HG03521 (cell line): ENCODE measurements around the gene YPEL1.
"Not testable (repeated sequence)": the region's sequence is repeated elsewhere in the genome, so short reads cannot be mapped to it uniquely, and the experiment has no call there.

ENCODE experiments used
- ATAC-seq: cut with Tn5 transposase; IDR thresholded peaks from one replicate; pipeline ENCODE4 v1.9.1; 2021; ENCODE audit warnings: mild to moderate bottlenecking, moderate library complexity; ENCODE audit not compliant: unreplicated experiment

YPEL1 gene

DNA sequence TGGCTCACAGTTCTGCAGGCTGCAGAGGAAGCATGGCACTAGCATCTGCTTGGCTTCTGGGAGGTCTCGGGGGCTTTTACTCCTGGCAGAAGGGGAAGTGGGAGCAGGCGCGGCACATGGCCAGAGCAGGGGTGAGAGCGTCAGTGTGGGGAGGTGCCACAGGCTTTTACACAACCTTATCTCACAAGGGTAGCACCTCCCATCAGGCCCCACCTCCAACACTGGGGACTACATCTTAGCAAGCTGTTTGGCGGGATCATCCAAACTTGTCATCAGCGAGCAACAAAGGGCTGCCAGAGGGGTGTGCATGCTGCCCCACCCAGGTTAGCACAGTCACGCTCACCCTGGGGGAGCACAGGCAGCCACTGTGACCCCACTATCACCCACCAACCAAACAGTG lies 18.9 kb upstream of the YPEL1 start:
- ATAC-seq: no peak

DNA sequence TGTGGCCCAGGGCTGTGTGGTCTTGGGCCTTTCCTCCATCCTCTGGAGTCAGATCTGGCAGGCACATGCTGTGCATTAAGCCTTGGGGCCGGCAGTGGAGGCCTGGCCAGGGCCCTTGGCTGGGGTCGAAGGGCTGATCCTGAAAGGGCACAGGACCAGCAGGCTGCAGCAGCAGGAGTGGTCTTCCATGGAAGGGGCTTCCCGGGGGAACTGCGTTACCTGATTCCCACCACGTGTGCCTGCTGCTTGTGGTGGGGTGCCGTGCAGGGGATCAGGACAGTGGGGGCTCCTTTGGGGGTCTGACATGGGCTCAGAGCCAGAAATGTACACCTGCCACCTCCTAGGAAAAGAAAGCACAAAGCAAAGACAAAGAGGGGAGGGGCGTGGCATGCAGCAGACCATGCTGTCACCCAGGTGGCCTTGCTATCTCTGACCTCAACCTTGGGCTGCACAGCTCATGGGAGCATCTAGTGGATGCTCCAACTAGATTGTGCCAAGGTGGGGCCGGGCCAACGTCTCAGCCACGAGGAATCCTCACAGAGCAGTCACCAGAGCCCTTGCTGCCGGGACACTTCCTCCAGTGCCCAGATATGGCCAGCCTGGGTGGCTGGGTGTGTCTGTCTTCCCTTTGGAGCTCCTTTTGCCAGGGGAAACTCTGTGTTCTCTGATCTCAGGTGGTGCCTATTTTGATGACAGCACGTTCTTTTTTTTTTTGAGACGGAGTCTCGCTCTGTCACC lies 17.9 kb upstream of the YPEL1 start:
- ATAC-seq: no peak

DNA sequence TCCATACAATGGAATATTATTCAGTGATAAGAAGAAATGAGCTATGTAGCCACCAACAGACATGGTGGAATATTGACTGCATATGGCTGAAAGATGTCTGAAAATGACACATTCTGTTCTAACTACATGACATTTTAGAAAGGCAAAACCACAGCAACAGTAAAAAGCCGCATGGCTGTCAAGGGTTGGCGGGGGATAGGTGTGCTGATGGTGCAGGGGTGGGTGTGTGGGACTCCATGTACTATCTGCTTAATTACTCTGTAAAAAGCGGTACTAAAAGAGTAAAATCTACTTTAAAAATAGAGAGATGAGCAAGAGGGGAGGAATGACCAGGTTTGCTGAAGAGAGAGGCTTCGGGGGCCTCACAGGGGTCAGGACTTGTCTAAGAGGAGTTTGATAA lies 16.7 kb upstream of the YPEL1 start:
- ATAC-seq: no peak

DNA sequence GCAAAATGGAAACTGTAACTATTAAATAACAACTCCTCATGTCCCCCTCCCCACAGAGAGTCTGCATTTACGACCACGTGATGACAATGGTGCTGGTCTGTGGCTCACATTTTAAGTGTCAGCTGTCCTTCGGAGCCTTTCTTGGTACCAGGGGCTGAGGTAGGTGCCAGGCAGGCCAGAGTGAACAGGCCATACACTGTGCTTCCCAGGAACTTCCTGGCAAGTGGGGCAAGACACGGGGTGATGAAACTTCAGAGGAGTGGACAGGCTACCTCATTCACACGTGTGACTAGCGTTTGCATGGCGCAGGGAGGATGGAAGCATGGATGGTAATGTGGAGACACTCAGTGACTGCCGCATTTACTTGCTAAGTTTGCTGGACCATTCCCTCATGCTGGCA lies 10.4 kb upstream of the YPEL1 start:
- no peak for ATAC-seq

DNA sequence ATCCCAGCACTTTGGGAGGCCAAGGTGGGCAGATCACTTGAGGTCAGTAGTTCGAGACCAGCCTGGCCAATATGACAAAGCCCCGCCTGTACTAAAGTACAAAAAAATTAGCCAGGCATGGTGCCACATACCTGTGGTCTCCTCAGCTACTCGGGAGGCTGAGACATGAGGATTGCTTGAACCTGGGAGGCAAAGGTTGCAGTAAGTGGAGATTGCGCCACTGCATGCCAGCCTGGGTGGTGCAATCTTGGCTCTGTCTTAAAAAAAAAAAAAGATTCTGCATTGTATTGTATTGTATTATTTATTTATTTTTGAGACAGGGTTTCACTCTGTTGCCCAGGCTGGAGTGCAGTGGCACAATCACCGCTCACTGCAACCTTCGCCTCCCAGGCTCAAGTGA lies 9.3 kb upstream of the YPEL1 start:
- ATAC-seq: not testable (repeated sequence)

DNA sequence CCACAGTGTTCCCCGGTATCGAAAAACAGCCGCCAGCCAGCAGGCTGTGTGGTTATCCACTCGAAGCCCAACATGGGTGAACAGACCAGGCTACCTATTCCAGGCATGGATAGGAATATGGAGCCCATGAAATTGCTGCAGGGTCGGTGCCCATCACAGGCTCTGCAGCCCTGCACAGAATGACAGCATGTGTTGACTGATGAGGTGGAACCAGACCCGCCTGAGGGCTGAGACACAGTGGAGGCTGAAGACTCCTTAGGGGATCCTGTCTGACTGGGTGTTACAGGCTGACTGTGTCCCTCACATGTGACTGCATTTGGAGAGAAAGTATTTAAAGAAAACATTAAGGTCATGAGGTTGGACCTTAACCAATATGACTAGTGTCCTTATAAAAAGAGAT lies 6.2 kb upstream of the YPEL1 start:
- ATAC-seq: no peak

DNA sequence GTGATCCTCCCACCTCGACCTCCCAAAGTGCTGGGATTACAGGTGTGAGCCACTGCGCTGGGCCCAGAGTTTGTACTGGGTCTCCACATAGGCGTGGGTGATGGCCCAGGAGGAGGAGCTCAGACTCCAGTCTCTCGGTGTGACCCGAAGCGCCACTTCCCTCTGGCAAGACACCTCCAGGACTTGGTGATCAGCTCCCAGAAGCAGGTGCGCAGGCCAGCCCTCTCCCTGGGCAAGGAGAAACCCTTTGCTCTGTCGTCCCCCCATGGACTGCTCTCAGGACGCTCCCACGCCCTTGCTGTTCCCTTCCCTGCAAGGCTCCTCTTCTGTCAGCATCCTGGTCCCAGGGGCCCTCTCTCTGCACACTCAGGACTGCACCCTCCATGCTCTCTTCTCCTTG lies 5.5 kb upstream of the YPEL1 start:
- no peak for ATAC-seq

DNA sequence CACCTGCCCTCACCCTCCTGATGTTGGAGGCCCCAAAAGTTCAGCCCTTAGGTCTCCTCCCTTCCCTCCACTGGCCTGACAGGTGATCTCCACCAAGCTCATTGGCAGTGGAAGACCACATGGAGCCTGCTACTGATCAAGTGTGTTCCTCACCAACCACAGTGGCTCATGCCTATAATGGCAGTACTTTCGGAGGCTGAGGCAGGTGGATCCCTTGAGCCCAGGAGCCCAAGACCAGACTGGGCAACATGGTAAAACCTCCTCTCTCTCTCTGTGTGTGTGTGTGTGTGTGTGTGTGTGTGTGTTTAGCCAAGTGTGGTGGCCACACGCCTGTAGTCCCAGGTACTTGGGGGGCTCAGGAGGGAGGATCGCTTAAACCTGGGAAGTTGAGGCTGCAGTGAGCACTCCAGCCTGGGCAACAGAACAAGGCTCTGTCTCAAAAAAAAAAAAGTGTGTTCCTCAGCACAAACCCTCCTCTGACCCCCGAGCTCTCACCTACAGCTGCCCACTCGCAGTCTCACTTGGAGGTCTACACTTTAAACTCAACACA lies 4.3 kb upstream of the YPEL1 start:
- ATAC-seq: no peak

DNA sequence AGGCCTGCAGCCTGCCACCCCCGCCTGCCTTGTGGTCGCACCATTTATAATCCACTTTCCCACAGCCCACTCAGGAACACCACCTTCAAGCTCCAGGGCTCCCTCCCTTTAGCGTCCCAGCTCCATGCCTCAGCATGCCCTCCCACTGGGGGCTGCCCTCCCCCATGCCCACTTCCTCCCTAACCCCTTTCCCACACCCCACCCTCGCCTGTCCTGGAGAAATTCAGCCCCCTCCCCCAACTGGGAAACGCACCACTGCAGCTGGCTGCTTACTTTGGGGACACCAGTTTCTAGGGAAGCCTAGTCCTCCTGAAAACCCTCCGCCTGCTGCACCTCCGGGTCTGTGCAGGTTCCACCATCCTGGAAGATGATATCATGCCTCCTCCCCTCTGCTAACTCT lies 3.4 kb upstream of the YPEL1 start:
- no peak for ATAC-seq

DNA sequence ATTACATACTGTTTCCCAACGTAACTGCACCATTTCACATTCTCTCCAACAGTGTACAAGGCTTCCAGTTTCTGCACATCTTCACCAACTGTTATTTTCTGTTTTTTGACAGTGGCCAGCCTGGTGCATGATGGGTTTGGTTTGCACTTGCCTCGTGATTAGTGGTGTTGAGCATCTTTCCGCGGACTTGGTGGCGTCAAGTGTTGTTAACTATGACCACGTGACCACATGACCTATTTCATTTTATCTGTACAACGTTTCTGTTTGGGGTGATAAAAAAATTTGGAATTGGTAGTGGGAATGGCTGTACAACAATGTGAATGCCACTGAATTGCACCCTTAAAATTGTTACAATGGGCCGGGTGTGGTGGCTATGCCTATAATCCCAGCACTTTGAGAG lies 2.5 kb upstream of the YPEL1 start:
- ATAC-seq: no peak

DNA sequence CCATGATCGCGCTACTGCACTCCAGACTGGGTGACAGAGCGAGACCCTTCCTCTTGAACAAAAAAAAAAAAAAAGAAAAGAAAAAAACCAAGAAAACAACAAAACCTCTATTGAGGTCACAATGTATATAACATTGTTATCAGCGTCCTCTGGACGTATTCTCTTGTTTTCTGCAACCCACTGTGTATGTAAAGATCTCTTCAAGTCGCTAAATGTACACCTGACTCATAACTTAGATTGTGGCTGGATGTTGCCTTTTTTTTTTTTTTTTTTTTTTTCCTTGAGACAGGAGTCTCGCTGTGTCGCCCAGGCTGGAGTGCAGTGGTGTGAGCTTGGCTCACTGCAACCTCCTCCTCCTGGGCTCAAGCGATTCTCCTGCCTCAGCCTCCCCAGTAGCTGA lies 1.4 kb upstream of the YPEL1 start:
- no peak for ATAC-seq

DNA sequence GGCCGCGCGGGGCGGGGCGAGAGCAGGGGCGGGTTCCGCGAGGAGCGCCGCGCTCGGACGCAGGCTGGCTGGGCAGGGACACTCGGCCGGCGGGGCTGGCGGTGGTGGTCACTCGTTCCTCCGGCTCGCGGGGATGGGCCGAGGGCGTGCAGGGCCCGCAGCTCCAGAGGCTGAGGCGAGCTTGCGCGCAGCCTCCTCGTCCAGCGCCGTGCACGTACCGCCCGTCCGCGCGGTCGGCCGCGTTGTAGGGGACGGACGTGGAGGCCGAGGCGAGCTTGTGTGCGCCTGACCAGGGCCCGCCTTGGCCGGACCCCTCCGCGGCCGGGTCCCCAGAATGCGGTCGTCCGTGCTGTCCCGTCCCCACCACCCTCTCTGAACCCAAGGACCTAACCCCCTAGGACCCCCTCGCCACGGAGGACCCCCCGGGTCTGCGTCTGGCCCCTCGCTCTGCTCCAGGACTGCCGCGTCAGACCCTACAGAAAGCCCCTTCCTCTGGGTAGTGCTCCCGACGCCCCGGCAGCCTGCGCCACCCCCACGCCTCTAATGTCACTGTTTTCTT lies 569 bp upstream of the YPEL1 start:
- ATAC-seq: peak; percentile 6

DNA sequence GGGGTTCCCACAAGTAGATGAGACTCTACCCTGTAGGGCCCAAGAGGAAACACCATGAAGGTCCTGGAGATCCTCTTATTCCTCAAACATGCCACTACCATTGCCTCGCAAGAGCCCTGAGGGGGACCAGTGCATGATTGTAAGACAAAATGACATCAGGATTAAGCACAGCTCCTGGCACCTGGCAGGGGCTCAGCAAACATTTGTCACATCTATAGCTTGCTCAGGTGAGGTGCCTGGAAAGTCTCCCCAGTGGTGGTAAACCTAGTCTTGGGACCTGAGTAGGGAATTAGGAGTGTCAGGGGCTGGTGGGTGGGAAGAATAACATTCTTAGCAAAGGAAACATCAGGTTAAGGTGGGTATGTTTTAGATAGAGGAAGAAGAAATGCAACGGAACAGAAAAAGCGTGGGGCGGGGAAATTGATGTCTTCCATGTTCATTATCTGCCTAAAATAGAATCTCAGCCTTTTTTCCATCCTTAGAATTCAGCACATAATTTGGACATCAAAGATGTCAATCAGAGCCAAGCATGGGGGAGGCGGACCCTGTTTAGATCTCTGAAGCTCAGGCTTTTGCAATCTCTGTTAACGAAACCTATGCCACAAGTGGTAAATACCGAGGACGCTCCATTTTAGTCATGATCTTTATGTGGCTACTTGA lies 924 bp downstream of the YPEL1 start:
- no peak for ATAC-seq

DNA sequence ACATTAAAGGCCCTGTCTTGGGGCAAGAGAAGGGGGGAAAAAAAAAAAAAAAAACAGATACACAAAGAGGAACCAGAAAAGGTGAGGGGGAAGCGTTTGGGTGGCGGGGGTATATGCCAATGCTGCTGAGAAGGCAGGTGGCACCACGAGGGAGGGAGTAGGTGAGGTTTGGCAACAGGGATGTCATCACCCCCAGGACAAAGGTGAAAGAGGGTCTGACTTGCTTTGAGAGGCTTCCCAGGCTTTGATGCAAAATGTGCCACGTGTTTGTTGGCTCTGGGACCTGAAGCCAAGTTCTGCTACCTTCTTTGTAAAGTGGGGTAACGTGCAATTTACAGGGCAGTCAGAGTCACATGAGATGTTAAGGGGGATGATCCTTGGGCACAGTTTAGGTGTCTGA lies 4.1 kb downstream of the YPEL1 start:
- no peak for ATAC-seq

DNA sequence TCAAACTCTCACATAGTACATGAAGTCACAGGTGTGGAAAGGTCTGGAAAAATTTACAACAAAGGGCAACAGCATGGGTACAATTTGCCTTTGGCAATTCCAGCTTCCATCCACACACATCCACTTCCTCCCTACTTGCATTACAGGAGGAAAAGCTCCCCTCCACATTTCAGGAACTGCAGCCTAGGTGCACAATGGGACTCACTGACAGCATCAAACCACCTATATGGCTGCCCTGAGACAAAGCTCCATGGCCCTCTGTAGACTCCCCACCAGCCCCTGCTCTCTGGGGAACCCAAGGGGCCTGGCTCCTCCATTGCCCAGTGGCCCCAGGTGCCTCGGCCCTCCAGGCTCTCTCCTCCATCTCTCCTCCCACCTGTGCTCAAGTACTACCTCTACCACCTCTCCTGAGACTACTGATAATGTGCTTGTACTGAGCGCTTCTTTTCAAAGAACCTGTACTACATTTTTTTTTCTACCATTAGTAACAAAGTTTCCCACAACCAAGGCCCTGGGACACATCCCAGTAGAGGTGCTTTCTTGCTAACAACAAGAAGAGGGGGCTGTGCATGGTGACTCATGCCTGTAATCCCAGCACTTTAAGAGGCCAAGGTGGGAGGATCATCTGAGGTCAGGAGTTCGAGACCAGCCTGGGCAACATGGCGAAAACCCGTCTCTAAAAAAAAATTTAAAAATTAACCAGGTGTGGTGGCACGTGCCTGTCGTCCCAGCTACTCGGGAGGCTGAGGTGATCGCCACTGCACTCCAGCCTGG lies 4.9 kb downstream of the YPEL1 start:
- ATAC-seq: no peak

DNA sequence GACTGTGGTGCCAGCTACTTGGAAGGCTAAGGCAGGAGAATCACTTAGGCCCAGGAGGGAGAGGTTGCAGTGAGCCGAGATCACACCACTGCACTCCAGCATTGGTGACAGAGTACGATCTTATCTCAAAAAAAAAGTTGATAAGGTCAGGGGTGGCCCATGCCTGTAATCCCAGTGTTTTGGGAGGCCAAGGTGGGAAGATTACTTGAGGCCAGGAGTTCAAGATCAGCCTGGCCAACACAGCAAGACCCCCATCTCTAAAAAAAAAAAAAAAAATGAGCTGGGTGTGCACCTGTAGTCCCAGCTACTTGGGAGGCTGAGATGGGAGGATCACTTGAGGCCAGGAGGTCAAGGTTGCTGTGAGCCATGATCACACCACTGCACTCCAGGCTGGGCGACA lies 6.4 kb downstream of the YPEL1 start:
- ATAC-seq: not testable (repeated sequence)

DNA sequence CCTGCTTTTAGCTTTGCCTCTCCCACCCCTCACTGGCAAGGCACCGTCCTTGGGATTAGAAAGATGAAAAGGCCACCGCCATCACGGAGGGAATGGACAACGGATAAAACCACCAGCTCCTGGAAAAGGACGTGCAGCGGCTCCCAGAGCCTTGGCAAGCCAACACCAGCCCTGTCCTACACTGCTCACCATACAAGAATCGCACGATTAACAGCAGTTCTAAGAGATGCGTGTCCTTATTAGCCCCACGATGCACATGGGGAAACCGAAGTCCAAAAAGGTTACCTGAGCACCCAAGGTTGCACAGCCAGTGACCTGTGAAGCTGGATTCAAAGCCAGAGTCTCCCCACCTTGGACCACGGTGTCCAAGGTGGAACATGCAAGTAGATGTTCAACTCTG lies 7.3 kb downstream of the YPEL1 start:
- ATAC-seq: no peak

DNA sequence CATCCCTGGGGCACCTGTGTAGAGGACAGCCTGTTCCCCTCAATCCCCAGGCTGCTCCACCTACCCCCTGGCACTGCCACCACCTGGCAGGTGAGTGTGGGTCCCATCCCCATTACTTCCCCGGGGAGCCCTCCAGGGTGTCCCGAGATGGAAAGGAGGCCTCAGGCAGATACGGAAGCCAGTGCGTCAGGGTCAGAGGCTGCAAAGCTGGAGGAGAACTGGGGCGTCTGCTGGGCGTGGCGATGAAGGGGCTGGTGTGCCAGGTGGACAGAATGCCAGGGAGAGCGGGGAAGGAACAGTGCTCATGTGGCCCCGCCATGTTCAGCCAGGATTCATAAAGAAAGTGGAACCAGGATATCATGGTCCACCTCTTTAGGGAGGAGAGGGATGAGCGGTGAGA lies 7.8 kb downstream of the YPEL1 start:
- ATAC-seq: no peak

DNA sequence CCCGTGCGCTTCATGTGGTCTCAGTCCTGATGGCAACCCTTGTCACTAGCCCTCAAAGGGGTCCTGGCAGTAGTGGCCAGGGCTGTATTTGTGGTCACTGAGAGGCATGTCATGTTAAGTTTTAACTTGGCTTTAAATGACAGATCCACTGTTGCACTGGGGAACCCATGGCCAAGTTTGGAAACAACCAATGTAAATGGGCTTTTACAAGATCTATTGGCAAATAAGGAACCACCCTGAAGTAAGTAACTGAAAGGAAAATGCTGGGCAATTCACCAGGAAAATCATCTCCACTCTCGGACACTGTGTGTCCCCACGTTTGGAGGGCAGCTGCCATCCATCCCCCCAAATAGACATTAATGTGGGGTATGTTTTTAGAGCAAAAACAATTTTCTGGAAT lies 8.4 kb downstream of the YPEL1 start:
- no peak for ATAC-seq

DNA sequence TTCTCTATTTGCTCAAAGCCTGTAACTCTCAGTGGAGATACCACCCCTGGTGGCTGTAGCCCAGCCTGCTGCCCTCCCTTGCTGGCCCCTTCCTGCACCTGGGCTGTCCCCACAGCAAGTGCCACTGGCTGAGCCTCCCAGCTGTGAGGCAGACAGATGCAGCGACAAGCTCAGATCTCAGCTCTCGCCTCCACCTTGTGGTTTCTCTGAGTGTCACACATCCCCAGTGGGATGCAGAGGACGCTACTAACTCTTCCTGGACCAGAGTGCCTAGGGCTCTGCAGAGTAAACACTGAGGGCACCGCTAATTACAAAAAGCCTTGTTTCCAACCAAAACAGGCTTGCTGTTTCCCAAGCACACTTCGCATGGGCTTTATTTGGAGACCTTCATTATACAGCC lies 8.9 kb downstream of the YPEL1 start:
- ATAC-seq: no peak

DNA sequence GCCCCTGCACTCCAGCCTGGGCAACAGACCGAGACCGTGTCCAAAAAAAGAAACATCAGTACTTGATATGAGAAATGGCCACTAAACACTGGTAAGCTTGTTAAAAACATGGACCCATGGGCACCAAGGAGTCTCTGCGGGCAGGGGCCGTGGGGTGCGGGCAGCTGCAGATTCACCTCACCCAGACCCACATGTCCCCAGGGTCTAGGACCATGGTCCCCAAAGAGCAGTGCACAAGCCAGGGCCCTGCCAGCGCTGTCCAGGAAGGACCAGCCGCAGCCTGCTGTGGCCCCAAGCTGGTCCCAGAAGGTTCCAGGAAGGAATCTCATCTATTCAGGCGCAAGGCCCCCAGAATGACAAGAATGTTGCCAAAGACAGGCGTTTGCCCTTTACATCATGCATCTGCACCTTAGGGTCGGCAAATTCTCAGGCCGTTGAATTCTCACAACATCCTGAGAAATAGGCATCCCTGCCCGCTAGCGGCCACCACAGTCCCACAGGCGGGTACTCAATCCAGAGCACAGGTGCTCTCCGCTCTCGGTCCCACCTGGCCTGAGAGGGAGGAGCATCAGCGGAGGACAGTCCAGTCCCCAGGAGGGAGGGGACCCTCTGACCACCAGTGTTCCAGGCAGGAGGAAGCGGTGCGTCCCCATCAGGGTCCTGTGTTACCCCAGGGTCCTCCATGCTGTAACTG lies 9.5 kb downstream of the YPEL1 start:
- ATAC-seq: no peak
